ENCODE data around the gene BAG5. TPM values are rescaled to one million over a fixed set of nuclear protein-coding genes. Genes with fewer than 3 reads are reported as not detected.

The BAG5 gene
- total and polyA plus RNA-seq, 2 of the 8 experiments (the other 6 are each of a cell fraction or from before 2014, with no cell fraction given), result 7.4 to 29.5 TPM

GRCh38 chr14:103562429-103563225, at the start of gene BAG5, which contains the start of gene COA8 (continued):
- TF ChIP-seq JUN (IDR thresholded peaks at IDR 0.05; ENCODE audit: low read depth, low read length) (no peak), MAX (IDR thresholded peaks at IDR 0.05) (peak; percentile 36; the same call in 1 of the 2 replicates), USF2 (IDR thresholded peaks at IDR 0.05; ENCODE audit: low read length) (no peak)

Measured in H1 (cell line).